ENCODE measurements around the gene APOC3.
"Not testable (repeated sequence)": the region's sequence is repeated elsewhere in the genome, so short reads cannot be mapped to it uniquely, and the experiment has no call there.

APOC3 gene

DNA sequence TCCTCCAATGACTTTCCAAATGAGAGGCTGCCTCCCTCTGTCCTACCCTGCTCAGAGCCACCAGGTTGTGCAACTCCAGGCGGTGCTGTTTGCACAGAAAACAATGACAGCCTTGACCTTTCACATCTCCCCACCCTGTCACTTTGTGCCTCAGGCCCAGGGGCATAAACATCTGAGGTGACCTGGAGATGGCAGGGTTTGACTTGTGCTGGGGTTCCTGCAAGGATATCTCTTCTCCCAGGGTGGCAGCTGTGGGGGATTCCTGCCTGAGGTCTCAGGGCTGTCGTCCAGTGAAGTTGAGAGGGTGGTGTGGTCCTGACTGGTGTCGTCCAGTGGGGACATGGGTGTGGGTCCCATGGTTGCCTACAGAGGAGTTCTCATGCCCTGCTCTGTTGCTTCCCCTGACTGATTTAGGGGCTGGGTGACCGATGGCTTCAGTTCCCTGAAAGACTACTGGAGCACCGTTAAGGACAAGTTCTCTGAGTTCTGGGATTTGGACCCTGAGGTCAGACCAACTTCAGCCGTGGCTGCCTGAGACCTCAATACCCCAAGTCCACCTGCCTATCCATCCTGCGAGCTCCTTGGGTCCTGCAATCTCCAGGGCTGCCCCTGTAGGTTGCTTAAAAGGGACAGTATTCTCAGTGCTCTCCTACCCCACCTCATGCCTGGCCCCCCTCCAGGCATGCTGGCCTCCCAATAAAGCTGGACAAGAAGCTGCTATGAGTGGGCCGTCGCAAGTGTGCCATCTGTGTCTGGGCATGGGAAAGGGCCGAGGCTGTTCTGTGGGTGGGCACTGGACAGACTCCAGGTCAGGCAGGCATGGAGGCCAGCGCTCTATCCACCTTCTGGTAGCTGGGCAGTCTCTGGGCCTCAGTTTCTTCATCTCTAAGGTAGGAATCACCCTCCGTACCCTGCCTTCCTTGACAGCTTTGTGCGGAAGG, 2.9 kb downstream of the APOC3 start:
- TF ChIP-seq, protein P1, sequence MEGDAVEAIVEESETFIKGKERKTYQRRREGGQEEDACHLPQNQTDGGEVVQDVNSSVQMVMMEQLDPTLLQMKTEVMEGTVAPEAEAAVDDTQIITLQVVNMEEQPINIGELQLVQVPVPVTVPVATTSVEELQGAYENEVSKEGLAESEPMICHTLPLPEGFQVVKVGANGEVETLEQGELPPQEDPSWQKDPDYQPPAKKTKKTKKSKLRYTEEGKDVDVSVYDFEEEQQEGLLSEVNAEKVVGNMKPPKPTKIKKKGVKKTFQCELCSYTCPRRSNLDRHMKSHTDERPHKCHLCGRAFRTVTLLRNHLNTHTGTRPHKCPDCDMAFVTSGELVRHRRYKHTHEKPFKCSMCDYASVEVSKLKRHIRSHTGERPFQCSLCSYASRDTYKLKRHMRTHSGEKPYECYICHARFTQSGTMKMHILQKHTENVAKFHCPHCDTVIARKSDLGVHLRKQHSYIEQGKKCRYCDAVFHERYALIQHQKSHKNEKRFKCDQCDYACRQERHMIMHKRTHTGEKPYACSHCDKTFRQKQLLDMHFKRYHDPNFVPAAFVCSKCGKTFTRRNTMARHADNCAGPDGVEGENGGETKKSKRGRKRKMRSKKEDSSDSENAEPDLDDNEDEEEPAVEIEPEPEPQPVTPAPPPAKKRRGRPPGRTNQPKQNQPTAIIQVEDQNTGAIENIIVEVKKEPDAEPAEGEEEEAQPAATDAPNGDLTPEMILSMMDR (conservative IDR thresholded peaks at IDR 0.05; ENCODE audit: low read depth, low read length), result no peak
- no peak for DNase-seq (ENCODE audit: low read depth)
- no peak overlapping the region for H3K4me3 ChIP-seq (ENCODE audit: low read length)

DNA sequence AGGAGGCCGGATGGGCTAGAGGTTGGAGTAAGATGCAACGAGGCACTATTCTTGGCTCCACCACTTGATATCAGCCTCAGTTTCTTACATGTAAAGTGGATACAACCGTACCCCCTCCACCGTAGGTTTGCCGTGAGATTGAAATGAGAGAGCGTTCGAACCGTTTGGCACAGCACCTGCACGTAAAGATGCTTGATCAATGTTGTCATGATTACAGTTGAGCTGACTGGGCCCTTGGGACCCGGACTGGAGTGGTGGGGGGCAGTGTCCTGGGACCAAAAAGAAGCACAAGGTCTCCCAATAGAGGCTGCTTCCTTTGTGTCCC, 3.7 kb downstream of the APOC3 start:
- H3K4me3 ChIP-seq (ENCODE audit: low read length), result no peak overlapping the region
- TF ChIP-seq, protein P1 (conservative IDR thresholded peaks at IDR 0.05; ENCODE audit: low read depth, low read length), result no peak
- no peak for DNase-seq (ENCODE audit: low read depth)

DNA sequence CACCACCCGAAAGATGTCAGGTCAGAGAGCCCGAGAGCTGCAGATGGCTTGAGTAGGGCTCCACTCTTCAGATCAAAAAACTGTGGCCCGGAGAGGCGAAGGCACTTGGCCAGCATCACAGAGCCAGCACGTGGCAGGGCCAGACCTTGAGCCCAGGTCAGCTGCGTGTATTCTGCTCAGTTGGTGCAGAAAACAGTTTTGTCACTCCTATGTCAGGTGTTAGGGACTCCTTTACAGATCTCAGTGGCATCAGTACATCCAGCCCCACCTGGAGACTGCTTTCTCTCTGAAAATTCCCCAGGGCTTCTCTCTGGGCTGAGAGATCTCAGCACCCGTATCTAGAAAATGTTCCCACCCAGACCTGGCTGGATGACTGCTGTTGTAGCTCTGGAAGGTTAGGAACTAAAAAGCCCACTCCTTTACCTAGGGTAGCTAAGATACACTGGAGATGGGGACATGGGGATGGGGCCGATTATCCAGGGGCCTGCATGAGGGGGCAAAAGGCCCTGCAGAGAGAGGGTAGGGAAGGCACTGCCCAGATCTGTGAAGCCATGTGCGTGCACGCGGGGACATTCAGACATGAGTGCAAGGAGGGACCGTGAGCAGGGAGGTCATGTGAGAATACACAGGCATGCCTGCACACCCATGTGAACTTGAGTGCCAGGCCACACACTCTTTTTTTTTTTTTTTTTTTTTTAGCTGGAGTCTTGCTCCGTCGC, 4.3 kb downstream of the APOC3 start:
- TF ChIP-seq, protein P1 (conservative IDR thresholded peaks at IDR 0.05; ENCODE audit: low read depth, low read length), result no peak
- DNase-seq (ENCODE audit: low read depth), result no peak
- H3K4me3 ChIP-seq (ENCODE audit: low read length), result no peak overlapping the region

DNA sequence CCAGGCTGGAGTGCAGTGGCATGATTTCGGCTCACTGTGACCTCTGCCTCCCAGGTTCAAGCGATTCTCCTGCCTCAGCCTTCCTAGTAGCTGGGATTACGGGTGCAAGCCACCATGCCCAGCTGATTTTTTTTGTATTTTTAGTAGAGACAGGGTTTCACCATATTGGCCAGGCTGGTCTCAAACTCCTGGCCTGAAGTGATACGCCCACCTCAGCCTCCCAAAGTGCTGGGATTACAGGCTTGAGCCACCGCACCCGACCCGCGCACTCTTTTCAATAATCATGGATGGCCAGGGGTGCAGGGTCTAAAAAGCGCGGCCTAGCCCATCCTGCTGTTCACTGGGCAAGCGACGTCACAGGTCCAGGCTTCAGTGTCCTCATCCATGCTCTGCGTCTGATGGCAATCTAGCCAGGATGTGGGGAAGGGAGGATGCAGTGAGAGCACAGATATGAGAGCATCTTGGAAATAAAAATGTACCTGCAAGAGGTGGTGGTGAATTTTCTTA, 4.9 kb downstream of the APOC3 start:
- DNase-seq (ENCODE audit: low read depth); H3K4me3 ChIP-seq (ENCODE audit: low read length): not testable (repeated sequence)

DNA sequence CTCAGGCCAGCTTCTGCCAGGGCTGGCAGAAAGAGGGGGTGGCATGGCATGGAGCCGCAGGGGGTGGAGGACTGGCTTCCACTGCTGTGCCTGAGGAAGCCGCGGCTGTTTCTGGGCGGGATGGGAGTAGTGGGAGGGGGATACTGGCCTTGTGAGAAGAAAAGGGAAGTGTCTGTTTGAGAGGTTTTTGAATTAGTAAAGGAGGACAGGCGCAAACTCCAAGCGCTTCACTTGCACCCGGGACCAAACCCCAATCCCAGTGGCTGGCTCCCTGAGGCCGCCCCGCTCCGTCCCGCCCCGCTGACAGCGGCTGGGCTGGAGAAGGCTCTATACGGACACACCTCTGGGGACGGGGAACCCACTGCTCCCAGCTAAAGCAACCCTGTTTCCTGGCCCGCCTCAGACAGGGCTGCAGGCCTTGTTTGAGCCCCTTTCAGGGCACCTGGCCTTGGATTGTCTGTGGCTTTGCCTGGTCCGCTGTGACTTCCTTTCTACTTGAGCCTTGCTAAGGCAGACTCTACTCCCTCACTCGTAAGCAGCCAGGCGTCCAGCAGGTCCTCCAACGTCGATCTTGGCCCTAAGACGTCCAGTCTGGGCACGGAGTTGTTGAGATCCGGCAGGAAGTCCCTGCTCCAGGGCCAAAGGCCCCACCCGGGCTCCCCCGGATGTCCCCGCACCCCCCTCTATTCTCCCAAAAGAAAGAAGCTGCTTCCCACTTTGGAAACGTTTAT, 5.5 kb downstream of the APOC3 start:
- DNase-seq (ENCODE audit: low read depth), result no peak
- TF ChIP-seq, protein P1 (conservative IDR thresholded peaks at IDR 0.05; ENCODE audit: low read depth, low read length), result no peak
- H3K4me3 ChIP-seq (ENCODE audit: low read length), result no peak overlapping the region

DNA sequence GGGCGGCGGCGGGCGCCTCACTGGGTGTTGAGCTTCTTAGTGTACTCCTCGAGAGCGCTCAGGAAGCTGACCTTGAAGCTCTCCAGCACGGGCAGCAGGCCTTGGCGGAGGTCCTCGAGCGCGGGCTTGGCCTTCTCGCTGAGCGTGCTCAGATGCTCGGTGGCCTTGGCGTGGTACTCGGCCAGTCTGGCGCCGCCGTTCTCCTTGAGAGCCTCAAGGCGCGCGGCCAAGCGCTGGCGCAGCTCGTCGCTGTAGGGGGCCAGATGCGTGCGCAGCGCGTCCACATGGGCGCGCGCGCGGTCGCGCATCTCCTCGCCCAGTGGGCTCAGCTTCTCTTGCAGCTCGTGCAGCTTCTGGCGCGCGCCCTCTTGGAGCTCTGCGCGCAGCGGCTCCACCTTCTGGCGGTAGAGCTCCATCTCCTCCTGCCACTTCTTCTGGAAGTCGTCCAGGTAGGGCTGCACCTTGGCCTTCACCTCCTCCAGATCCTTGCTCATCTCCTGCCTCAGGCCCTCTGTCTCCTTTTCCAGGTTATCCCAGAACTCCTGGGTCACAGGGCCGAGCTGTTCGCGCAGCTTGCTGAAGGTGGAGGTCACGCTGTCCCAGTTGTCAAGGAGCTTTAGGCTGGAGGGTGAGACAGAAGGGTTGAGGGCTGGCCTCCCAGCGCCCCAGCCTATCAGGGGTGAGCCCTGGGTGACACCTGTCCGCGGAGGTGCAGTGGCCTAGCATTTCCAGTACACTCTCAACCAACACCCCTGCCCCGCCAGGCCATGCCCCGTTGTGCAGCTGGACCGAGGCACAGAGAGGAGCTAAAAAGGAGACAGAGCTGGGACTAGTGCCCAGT, 6.3 kb downstream of the APOC3 start:
- TF ChIP-seq, protein P1 (conservative IDR thresholded peaks at IDR 0.05; ENCODE audit: low read depth, low read length), result peak; percentile 62
- peak overlapping the region; percentile 26 for H3K4me3 ChIP-seq (ENCODE audit: low read length)
- peak; percentile 51 for DNase-seq (ENCODE audit: low read depth)

Measured in retinal pigment epithelial cell (primary cell).